HG03521 (cell line): ENCODE data around the gene SENP8.
"Not testable (repeated sequence)": the region's sequence is repeated elsewhere in the genome, so short reads cannot be mapped to it uniquely, and the experiment has no call there.

Source experiments
- ATAC-seq: cut with Tn5 transposase; IDR thresholded peaks from one replicate; pipeline ENCODE4 v1.9.1; 2021; ENCODE audit warnings: mild to moderate bottlenecking, moderate library complexity; ENCODE audit not compliant: unreplicated experiment

The SENP8 gene

DNA sequence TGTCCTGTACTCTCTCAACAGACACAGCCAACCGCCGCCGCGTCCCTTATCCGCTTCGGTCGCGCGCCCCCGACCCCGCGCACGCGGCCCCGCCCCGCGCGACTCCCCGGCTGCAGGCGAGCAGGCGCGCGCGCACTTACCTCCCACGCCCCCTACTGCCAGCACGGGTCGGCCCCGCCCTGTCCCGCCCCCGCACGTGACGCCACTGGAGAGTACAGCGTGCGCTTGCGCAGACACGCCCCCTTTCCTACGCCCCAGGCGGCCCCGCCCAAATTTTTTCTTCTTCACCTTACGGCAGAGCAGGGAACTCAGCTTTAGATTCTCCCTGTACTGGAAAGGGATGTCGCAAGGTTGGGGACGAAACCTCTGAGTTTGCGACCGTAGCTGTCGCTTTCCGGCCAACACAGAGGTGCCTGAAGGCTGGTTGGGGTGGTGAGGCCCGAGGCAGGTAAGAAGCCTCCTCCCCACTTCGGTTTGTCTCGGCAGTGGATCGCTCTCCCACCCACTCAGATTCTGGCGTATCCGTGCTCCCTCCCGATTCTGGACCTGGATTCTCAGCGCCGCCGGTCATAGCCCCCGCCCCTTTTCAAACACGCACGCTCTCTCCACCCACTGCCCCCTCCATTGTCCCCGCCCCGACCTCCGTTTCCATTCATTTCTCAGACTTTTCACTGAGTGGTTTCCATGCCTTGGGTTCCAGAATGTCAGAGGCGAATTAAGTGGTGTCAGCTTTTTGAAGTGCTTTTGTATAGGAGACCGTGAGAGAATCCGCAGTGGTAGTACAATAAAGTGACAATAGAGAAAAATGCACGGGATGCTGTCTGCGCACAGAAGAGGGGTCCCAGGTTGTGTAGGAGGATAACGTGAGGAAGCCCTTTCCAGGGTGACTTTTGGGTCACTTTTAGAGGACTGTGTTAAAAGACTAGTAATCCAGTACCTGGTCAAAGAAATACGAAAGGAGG, at the start of gene SENP8, which contains the start of gene MYO9A:
Gene SENP8 (plus strand): TSS at position 387 of the 962 bp plus-strand sequence. CDS start 21,221 bp downstream, outside the sequence.
Gene MYO9A (minus strand): TSS at position 134 of the 962 bp plus-strand sequence. CDS start 71,587 bp downstream, outside the sequence.
- ATAC-seq: peak; percentile 73

DNA sequence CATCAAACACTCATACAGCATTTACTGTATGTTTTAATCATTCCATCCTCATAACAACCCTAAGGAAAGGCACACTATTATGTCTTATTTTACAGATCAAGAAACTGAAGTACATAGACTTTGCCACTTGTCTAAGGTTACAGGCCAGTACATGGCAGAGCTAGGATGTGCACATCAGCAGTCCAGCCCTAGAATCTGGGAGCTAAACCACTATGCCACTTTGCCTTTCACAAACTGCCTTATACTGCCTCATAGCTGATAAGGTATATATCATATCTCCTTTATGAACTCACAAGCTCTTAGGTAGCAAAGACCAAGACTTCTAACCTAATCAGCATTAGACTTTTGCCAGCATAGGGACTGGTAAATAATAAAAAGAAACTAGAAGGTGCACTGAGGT, 49.3 kb upstream of the SENP8 start:
- no peak for ATAC-seq

DNA sequence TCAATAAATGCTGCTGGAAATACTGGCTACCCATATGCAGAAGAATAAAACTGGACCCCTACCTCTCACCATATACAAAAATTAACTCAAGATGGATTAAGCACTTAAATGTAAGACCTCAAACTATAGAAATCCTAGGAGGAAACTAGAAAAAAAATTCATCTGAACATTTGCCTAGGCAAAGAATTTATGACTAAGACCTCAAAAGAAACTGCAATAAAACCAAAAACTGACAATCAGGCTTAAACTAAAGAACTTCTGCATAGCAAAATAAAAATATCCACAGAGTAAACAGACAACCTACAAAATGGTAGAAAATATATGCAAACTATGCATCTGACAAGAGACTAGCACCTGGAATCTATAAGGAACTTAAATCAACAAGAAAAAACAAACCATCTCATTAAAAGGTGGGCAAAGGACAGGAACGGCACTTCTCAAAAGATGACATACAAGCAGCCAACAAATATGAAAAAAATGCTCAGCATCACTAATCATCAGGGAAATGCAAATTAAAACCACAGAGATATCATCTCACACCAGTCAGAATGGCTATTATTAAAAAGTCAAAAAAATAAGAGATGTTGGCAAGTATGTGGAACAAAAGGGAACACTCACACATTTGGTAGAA, 47.3 kb upstream of the SENP8 start:
- no peak for ATAC-seq

DNA sequence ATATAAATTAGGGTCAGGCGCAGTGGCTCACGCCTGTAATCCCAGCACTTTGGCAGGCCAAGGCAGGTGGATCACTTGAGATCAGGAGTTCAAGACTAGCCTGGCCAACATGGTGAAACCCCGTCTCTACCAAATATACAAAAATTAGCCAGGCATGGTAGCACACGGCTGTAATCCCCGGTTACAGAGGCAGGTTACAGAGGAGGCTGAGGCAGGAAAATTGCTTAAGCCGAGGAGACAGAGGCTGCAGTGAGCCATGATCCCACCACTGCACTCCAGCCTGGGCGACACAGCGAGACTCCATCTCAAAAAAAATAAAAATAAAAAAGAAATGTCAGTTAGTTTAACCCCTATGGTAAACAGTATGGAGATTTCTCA, 46.8 kb upstream of the SENP8 start:
- ATAC-seq: not testable (repeated sequence)

DNA sequence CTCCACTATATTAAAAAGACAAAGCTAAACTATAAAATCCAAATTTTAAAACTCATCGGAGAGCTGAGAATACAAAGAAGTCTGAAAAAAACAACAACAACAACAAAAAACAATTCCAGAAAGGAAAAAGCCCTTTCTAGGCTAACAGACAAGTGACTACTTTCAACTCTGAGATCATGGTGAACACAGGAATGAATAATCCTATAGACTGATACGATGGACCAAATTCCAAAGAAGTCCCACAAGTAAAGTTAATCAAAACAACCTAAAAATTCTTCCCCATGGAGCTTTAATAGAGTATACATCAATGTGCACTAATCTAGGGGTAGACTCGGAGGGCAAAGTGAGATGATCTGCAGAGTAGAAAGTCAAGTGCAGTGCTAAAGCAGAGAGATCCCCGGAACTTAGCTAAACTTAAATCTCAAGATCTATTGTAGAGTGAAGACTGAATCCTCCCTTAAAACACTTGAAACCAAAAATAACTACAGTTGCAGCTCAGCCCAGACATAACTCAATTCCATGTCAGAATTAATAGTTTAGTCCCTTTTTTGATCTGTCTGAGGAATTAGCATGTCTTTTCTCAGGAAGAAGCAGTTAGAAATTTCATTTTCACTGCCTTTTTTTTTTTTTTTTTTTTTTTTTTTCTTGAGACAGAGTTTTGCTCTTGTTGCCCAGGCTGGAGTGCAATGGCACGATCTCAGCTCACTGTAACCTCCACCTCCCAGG, 43.7 kb upstream of the SENP8 start:
- ATAC-seq: no peak

DNA sequence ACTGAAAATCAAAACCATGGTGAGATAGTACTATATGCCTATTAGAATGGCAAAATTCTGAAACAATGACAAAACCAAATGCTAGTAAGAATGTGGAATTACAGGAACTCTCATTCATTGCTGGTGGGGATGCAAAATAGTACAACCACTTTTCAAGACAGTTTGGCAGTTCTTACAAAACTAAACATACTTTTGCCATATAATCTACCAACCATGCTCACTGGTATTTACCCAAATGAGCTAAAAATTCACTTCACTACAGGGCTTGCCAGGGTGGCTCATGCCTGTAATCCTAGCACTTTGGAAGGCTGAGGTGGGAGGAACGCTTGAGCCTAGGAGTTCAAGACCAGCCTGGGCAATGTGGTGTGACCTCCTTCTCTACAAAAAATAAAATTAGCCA, 40.3 kb upstream of the SENP8 start:
- ATAC-seq: no peak

DNA sequence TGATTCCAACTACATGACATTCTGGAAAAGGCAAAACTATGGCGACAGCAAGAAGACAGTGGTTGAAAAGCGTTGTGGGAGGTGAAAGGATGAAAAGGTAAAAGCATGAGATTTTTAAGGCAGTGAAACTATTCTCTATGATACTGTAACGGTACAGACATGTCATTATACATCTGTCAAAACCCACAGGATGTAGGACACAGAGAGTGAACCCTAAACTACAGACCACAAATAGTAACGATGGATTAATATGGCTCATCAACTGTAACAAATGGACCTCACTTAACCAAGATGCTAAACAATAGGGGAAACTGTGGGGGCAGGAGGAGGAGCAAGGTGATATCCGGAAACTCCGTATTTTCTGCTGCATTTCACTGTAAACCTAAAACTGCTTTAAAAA, 39.3 kb upstream of the SENP8 start:
- peak; percentile 61 for ATAC-seq

DNA sequence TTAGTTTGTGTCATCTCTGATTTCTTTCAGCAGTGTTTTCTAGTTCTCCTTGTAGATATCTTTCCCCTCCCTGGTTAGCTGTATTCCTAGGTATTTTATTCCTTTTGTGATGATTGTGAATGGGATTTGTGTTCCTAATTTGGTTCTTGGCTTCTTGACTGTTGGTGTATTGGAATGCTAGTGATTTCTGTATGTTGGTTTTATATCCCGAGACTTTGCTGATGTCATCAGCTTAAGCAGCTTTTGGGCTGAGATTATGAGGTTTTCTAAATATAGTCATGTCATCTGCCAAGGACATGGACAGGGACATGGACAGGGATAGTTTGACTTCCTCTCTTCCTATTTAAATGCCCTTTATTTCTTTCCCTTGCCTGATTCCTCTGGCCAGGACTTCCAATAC, 36.0 kb upstream of the SENP8 start:
- no peak for ATAC-seq

DNA sequence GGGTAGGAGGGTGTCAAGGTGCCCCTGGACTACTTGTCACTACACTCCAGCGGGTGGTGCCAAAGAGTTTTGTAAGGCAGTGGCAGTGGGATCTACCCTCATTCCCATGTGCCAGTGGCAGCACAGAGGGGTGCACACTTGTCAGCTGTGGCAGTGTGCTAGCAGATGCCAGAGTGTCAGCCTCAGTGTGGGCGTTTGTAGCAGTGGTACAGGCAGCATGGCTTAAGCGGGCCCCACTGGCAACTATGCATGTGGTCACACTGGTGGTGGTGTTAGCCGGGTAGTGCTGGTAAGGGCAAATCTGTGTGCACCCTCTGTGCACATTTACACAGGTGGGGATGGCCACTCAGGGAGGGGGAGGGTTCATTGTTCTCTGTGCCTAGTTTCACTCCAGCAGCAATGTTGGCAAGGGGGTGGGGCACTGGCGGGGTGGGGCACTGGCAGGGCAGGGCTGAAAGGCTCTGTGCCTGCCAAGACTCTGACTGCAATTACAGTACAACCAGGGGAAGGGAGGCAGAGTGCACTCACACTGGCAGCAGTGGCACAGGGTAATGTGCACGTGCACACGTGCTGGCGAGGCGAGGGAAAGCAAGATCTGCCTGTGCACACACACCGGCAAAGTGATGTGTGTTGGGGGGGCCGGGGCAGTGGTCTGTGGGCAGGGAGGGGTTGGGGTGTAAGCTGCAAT, 32.0 kb upstream of the SENP8 start:
- no peak for ATAC-seq

DNA sequence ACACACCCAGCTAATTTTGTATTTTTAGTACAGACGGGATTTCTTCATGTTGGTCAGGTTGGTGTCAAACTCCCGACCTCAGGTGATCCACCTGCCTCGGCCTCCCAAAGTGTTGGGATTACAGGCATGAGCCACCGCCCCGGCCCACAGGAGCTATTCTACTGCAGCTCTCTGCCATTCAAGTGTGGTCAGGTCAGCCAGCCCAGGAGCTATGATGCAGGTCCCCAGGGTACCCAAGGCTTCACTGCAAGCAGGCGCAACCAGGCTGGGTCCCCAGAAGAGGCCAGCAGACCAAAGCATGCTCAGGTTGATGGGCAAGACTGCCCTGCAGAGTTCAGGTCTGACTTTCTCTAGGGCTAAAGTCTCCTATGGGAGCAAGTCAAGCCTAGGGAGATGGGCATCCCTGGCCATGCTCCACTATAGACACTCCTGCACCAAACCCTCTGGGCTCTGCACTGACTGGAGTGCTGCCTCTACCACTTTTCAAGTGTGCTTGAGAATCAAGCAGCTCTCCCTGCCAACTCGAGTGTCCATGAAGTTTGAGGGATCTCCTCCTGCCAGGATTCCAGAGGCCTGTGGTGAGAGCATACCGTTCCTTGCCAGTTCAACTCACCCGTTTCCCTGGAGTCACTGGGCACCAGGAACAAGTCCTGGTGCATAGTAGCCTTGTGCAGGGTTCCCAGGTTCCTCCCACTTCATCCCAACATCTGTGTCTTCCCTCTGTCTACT, 31.1 kb upstream of the SENP8 start:
- no peak for ATAC-seq

DNA sequence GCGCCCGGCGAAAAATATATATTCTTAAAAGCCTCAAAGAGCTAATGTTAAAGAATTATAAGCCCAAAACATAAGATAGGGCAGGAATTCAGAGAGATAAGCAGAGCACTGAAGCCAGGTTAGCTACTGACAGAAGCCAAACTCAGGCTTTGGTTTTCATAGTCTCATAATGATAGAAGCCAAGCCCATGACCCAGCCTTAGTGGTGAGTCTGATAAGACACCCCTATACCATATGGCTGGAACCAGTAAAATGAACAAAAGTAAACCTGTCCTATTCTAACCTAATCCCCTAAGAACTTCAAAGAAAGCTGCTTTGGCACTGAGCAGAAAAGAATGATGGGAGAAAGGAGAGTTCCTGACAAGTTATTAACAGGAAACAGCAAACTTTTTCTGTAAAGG, 26.2 kb upstream of the SENP8 start:
- ATAC-seq: no peak

DNA sequence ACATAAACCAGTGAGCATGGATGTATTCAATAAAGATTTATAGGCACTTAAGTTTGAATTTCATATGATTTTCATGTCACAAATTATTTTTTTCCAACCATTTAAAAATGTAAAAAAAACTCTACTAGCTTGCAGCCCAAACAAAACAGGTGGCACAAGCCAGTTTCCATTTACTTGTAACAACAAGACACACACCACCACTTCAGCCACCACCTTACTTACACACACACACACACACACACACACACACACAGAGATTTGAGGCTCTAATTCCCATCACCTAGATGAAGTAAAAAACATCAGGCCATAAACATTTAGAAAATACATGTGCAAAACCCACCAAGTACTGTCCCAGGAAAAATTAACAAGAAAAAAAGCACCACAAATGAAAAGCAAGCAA, 25.5 kb upstream of the SENP8 start:
- ATAC-seq: no peak

DNA sequence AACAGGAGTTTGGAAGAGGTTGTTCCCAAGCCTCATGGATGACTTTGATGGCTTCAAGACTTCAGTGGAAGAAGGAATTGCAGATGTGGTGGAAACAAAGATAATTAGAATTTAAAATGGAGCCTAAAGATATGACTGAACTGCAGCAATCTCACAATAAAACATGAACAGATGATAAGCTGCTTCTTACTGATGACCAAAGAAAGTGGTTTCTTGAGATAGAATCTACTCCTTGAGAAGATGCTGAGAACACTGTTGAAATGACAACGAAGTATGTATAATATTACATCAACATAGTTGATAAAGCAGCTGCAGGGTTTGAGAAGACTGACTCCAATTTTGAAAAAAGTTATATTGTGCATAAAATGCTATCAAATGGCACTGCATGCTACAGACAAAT, 21.4 kb upstream of the SENP8 start:
- ATAC-seq: no peak

DNA sequence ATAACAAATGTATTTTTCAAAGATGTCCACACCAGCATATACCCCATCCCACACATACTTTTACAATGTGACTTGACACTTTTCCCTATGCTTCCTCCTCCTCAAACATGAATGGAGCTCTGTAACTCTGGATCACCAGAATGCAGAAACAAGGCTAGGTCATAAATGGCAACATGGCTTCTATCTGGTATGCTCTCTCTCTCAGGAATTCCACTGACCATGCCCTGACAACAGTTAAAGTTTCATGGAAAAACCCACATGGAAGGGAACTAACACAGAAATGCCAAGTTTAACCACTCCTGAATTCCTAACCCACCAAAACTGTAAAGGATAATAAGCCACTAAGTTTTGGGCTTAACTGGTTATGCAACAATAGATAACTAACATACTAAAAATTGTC, 20.2 kb upstream of the SENP8 start:
- ATAC-seq: no peak

DNA sequence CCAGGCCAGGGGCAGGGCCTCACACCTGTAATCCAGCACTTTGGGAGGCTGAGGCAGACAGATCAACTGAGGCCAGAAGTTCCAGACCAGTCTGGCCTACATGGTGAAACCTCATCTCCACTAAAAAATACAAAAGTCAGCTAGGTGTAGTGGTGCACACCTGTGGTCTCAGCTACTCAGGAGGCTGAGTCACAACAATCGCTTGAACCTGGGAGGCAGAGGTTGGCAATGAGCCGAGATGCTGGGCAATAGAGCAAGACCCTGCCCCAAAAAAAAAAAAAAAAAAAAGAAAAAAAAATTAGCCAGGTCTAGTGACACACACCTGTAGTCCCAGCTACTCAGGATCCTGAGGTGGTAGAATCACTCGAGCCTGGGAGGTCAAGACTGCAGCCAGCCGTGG, 19.0 kb upstream of the SENP8 start:
- ATAC-seq: no peak

DNA sequence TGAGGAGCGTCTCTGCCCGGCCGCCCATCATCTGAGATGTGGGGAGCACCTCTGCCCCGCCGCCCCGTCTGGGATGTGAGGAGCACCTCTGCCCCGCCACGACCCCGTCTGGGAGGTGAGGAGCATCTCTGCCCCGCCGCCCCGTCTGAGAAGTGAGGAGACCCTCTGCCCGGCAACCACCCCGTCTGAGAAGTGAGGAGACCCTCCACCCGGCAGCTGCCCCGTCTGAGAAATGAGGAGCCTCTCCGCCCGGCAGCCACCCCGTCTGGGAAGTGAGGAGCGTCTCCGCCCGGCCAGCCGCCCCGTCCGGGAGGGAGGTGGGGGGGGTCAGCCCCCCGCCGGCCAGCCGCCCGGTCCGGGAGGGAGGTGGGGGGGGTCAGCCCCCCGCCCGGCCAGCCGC, 17.7 kb upstream of the SENP8 start:
- ATAC-seq: not testable (repeated sequence)

DNA sequence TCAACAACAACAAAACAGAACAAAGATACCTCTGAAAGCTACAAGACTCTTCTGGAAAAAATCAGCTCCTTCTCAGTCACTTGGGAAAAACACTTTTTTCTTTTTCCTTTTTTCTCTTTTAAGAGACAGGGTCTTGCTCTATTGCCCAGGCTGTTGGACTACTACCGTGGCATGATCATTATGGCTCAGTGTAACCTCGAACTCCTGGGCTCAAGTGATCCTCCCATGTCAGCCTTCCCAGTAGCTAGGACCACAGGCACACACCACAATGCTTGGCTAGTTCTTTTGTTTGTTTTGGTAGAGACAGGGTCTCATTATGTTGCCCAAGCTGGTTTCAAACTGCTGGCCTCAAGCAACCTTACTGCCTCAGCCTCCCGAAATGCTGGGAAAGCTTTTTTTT, 13.1 kb upstream of the SENP8 start:
- ATAC-seq: no peak

DNA sequence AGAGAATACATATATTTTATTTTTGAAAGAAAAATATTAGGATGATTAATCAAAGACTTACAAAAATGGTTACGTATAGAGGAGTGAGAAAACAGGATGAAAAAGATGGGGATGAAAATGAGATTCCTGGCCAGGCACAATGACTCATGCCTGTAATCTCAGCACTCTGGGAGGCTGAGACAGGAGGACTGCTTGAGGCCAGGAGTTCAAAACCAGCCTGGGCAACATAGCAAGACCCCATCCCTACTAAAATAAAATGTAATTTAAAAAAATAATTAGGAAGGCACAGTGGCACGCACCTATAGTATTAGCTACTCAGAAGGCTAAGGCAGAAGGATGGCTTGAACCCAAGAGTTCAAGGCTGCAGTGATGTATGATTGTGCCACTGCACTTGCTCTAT, 12.1 kb upstream of the SENP8 start:
- ATAC-seq: no peak

DNA sequence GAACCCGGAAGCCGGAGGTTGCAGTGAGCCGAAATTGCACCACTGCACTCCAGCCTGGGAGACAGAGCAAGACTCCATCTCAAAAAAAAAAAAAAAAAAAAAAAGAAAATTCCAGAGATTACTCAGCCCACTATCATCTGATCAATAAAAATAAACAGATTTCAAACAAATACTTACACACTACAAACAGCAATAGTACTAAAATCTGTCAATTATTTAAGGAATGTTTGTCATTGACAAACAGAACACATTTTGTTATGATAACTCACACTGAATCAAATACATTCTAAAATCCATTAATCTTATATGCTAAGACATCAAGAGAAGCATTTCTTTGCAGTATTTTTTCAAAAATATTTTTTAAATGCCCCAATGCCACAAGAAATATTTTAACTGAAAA, 7.8 kb upstream of the SENP8 start:
- ATAC-seq: no peak

DNA sequence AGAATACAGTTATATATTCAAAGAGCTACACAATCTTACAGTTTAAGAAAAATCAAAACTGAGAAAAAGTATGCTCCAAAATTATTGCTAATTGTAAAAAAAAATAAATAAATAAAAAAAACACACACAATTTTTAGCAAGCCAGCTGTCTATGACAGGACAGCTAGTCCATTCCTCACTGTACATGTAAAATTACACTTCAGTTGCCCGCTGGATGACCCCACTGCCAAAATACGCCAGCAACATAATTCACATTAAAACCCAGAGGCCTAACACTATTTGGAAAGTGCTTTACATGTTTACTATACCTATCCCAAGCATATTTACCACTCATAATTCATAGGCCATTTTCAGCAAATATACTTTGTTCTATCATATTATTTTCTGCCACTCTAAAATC, 6.1 kb upstream of the SENP8 start:
- ATAC-seq: no peak
